Effector memory CD8-positive, alpha-beta T cell (primary cell): ENCODE results near the gene DRAM2.
A peak's percentile ranks its signal among the peaks of the same experiment; 100 is the strongest.

Experiments used
- ATAC-seq: fragments of 150-1000 bp; cut with Tn5 transposase; replicated peaks from 2 replicates; pipeline ENCODE4 v1.10.0; 2021; ENCODE audit warnings: mild to moderate bottlenecking, moderate library complexity
- DNase-seq, 3 experiments: peaks; one replicate each; pipeline ENCODE4 v3.0.0; 2021
- H3K27ac Mint-ChIP-seq, 2 donors: one replicate each; pipeline ENCODE4 v1.8.0; 2022; ENCODE audit warnings: mild to moderate bottlenecking in 2 of 2, mixed read lengths in 2 of 2, moderate library complexity in 2 of 2
- H3K27me3 Mint-ChIP-seq, 2 donors: one replicate each; pipeline ENCODE4 v1.8.0; 2022; ENCODE audit warnings: mixed read lengths in 2 of 2
- H3K36me3 Mint-ChIP-seq: one replicate; pipeline ENCODE4 v1.8.0; 2022; ENCODE audit warnings: mild to moderate bottlenecking, moderate library complexity, mixed read lengths; ENCODE audit not compliant: insufficient read depth
- H3K4me1 Mint-ChIP-seq, 2 donors: one replicate each; pipeline ENCODE4 v1.8.0; 2022; ENCODE audit warnings: low read depth in 2 of 2, mixed read lengths in 2 of 2
- H3K4me3 Mint-ChIP-seq, 2 donors: one replicate each; pipeline ENCODE4 v1.8.0; 2022; ENCODE audit warnings: mild to moderate bottlenecking in 2 of 2, mixed read lengths in 2 of 2, moderate library complexity in 2 of 2
- H3K9me3 Mint-ChIP-seq, 2 donors: one replicate each; pipeline ENCODE4 v1.8.0; 2022; ENCODE audit warnings: mixed read lengths in 2 of 2
- total RNA-seq, 9 experiments: gene quantifications; one replicate each; lab custom pipeline; 2026; lab: John Stamatoyannopoulos, UW

Gene DRAM2
- total RNA-seq, result 20.0 to 47.2 (median 24.2) reads per million in 9 experiments

DNA sequence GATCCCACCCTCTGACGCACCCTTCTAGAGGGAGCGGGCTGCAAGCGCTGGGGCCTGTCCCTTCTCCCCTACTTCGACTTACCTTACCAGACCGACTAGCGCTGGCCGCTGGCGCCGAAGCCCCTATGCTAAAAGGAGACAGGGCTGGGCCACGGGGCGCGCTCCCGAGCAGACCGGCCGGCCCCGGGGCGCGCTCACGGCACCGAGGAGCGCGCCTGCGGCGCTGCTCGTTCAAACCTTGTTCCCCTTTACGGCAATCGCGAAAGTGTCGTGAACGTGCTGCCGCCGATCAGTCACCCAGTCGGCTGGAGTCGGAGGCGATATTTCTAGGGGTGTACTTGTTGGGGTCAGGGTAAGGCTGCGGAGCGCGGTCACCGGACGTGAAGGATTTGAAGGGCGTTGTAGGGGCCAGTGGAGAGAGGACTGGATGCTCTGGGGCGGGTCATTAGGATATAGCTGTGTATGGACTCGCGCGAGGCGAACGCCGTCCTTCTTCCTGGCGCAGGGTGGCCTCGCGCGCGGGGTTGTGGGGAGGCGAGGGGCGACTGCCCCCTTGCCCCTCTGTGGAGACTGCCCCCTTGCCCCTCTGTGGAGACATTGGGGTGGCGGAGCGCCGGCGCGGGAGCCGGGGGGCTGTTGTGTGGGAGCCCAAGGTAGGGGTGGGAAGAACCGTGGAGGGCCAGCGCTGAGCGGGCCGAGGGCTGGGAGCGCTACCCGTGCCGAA lies at the start of gene DRAM2, which contains the start of gene CEPT1:
TSS of gene DRAM2 (minus strand) at position 138 of the 724 bp plus-strand sequence. CDS start 8,539 bp downstream, outside the sequence.
TSS of gene CEPT1 (plus strand) at position 268 of the 724 bp plus-strand sequence. CDS start 7,492 bp downstream, outside the sequence.
- peak within 1 kb of the TSS; percentile 90 to 94 for H3K4me3 Mint-ChIP-seq
- peak within 1 kb of the TSS; percentile 94 to 96 for H3K27ac Mint-ChIP-seq
- peaks cover 27 to 46% of the 10 kb centered on the region in 2 donors for H3K4me1 Mint-ChIP-seq
- H3K9me3 Mint-ChIP-seq, result no peaks in the 10 kb centered on the region
- DNase-seq (peak; percentile 93 to 95 (median 93)), ATAC-seq (peak; percentile 81)
- H3K27me3 Mint-ChIP-seq, result no peaks in the 10 kb centered on the region
- H3K36me3 Mint-ChIP-seq, result peaks cover 26% of the 10 kb centered on the region

DNA sequence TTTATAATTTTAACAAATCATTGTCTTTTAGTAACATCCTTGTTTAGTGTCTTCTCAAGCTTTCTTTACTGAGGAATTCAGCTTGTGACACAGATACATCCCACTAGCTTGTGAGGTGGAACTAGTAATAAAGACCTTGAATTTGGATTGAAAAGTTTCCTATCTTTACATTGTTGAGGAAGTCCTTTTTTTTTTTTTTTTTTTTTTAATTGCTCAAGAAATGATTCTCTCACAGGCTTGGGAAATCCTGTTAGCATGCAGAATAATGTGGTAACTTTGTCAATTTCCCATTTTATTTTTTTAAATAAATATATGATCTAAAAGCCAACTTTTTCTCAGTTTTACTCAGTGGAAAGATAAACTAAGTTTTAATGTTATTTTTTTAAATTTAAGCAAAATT lies 44.8 kb upstream of the DRAM2 start:
- no peak for ATAC-seq
- no peak for DNase-seq
- no peak overlapping the region for H3K4me3 Mint-ChIP-seq
- no peaks in the 10 kb centered on the region for H3K9me3 Mint-ChIP-seq
- no peaks in the 10 kb centered on the region for H3K27me3 Mint-ChIP-seq
- H3K36me3 Mint-ChIP-seq, result peaks cover 53% of the 10 kb centered on the region
- H3K4me1 Mint-ChIP-seq, result peaks cover 39 to 71% of the 10 kb centered on the region in 2 donors
- peak overlapping the region; percentile 51 to 94 for H3K27ac Mint-ChIP-seq

DNA sequence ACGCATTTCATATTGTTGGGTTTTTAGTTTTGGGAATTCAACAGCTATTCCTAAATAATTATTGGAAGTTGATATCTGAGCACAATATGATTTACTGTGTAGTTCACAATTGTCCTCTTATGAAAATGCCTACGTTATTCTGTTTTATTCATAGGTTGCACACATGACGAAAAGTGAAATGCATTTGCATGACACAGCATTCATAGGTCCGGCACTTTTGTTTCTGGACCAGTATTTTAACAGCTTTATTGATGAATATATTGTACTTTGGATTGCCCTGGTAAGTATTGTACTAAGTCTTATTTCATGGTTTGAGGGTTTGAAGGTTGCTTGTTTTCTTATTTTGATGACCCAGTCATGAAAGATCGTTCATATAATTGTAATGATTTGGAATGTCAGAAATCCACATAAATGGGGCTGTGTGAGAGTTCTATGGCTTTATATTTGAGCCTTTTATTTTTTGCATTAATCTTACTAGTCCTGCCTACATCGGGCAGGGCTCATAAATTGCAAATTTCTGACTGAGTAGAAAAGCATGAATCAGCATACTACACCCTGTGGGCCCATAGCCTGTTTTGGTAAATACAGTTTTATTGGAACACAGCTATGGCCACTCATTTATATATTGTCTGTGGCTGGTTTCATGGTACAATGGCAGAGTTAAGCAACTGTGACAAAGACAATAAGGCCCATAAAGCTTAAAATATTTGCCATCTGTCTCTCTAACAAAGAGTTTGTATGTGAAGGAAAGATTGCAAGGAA lies 43.6 kb upstream of the DRAM2 start:
- DNase-seq (no peak), ATAC-seq (no peak)
- Mint-ChIP-seq H3K4me1 (peaks cover 27 to 65% of the 10 kb centered on the region in 2 donors), H3K27me3 (no peaks in the 10 kb centered on the region), H3K27ac (peak overlapping the region; percentile 65 to 91), H3K36me3 (peaks cover 41% of the 10 kb centered on the region), H3K9me3 (no peaks in the 10 kb centered on the region), H3K4me3 (no peak overlapping the region)

DNA sequence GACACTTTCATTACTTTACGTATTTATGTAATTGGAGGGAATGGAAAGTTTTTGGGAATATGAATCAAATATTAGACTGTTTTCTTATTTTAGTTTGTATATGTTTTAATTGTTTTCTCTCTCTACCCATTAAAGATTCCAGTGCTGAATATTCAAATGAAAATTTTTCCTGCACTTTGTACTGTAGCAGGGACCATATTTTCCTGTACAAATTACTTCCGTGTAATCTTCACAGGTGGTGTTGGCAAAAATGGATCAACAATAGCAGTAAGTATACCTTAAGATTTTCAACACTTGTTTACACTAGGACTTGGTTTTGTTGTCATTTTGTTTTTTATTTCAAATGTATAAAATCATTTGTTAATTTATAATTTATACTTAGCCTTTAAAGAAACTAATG lies 42.2 kb upstream of the DRAM2 start:
- no peaks in the 10 kb centered on the region for H3K9me3 Mint-ChIP-seq
- peak overlapping the region; percentile 65 to 91 for H3K27ac Mint-ChIP-seq
- peaks cover 37% of the 10 kb centered on the region for H3K36me3 Mint-ChIP-seq
- ATAC-seq (no peak), DNase-seq (no peak)
- H3K27me3 Mint-ChIP-seq, result no peaks in the 10 kb centered on the region
- no peak overlapping the region for H3K4me3 Mint-ChIP-seq
- peaks cover 20 to 54% of the 10 kb centered on the region in 2 donors for H3K4me1 Mint-ChIP-seq

DNA sequence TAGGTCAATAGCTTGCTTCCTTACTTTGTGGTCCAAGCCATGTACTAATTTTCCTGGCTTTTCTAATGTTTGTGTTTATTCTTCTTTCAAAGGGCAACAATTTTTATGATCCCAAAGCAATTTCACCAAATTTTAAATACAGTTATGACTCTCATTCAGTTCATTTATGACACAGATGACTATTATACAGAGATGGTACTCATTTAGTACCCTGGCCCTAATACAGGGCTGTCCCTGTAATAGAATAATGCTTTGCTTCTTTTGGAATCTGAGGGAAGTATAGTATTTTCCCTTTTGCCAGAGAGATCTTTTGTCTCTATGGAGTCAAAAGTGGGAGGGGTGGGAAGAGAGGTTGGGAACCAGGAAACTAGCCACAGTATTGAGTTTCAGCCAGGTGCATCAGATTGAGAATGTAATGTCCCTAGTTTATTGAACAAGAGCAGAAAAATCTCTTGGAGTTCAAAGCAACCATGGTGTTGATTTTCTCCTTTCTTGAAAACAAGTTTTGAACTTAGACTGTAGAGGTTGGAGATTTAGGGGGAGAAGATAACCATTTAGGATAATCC lies 40.2 kb upstream of the DRAM2 start:
- no peak for ATAC-seq
- H3K9me3 Mint-ChIP-seq, result no peaks in the 10 kb centered on the region

DNA sequence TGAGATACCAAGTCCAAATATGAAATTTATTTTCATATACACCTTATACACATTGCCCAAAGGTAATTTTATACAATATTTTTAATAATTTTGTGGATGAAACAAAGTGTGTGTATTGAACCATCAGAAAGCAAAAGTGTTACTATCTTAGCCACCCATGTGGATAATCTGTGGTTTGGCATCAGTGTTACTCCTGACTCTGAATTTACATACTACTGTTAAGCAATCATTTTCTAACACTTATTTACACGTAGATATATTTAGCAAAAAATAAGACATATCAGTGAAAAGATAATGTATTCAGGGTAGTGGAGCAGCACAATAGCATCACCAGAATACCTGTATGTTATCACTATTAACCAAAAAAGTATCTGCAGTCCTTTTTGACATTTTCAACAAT lies 36.8 kb upstream of the DRAM2 start:
- H3K4me3 Mint-ChIP-seq, result no peak overlapping the region
- H3K27ac Mint-ChIP-seq, result no peak overlapping the region
- ATAC-seq (no peak), DNase-seq (no peak)
- H3K27me3 Mint-ChIP-seq, result no peaks in the 10 kb centered on the region
- no peaks in the 10 kb centered on the region for H3K9me3 Mint-ChIP-seq
- H3K36me3 Mint-ChIP-seq, result peaks cover 45% of the 10 kb centered on the region
- peaks cover 3 to 37% of the 10 kb centered on the region in 2 donors for H3K4me1 Mint-ChIP-seq

More for the DNA sequence above, 40.2 kb upstream of the DRAM2 start:
- H3K4me1 Mint-ChIP-seq, result peaks cover 14 to 39% of the 10 kb centered on the region in 2 donors
- no peaks in the 10 kb centered on the region for H3K27me3 Mint-ChIP-seq
- H3K27ac Mint-ChIP-seq, result peak overlapping the region; percentile 81 to 91
- H3K4me3 Mint-ChIP-seq, result no peak overlapping the region
- peaks cover 29% of the 10 kb centered on the region for H3K36me3 Mint-ChIP-seq
- DNase-seq, result no peak

DNA sequence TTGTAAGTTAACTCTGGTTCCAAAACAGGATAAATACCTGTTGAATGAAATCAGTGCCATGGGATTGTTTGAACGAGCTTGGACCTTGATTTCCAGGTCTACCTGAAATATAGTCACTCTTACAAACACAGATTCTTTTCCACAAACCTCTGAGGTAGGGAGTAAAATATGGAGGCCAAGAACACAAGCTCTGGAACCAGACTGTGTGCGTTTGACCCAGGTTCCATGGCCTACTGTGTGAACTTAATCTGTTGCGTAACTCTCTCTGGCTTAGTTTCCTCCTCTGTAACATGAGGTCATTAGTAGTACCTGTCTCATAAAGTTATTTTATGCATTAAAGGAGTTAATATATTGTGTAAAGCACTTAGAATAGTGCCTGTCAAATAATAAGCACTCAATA lies 35.5 kb upstream of the DRAM2 start:
- no peak overlapping the region for H3K4me3 Mint-ChIP-seq
- H3K27me3 Mint-ChIP-seq, result no peaks in the 10 kb centered on the region
- H3K9me3 Mint-ChIP-seq, result no peaks in the 10 kb centered on the region
- H3K4me1 Mint-ChIP-seq, result peaks cover 3 to 29% of the 10 kb centered on the region in 2 donors
- DNase-seq (no peak), ATAC-seq (no peak)
- peaks cover 45% of the 10 kb centered on the region for H3K36me3 Mint-ChIP-seq
- H3K27ac Mint-ChIP-seq, result peak overlapping the region in 1 of 2 donors; percentile 8

DNA sequence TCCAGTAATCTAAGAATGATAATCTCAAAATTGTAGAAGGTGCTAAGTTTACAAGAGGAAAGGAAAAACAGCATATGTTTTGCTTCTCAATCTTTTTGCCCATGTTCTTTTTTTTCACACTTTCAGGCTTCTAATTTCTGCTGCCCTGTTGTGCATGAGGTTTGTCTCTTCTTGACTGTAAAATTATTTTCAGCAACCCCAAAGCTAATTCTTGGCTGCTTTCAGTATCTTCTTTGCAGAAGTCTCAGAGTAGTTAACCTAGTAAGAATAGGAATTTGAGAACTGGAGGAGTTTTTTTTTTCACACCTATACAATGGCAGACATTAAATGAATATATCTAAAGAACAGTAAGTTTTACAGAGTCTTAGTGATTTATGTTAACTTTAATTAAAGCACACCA lies 34.2 kb upstream of the DRAM2 start:
- Mint-ChIP-seq H3K36me3 (peaks cover 51% of the 10 kb centered on the region), H3K9me3 (no peaks in the 10 kb centered on the region), H3K4me1 (peaks cover 0 to 17% of the 10 kb centered on the region in 2 donors), H3K27ac (no peak overlapping the region), H3K27me3 (no peaks in the 10 kb centered on the region), H3K4me3 (no peak overlapping the region)
- no peak for ATAC-seq
- DNase-seq, result no peak

DNA sequence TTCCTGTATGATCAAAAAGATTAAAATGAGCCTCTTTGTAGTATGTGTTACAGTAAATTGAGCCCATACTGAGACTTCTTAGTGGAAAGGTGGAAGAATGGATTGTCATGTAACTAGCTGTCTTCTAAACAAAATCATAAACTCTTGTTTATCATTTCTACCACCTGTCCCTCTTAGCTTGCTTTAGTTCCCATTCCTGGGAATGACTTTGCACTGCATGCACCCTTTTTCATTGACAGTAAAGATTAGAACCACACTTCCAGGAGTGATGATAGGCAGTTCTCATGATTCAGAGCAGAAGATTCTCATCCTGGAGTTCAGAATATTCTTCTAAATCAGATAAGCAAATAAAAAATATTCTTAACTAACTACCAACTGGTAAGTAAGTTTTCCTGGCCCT lies 32.6 kb upstream of the DRAM2 start:
- H3K27me3 Mint-ChIP-seq, result no peaks in the 10 kb centered on the region
- peak overlapping the region in 1 of 2 donors; percentile 46 for H3K27ac Mint-ChIP-seq
- H3K4me3 Mint-ChIP-seq, result no peak overlapping the region
- H3K9me3 Mint-ChIP-seq, result no peaks in the 10 kb centered on the region
- ATAC-seq, result no peak
- peaks cover 0 to 17% of the 10 kb centered on the region in 2 donors for H3K4me1 Mint-ChIP-seq
- no peak for DNase-seq
- H3K36me3 Mint-ChIP-seq, result peaks cover 57% of the 10 kb centered on the region

DNA sequence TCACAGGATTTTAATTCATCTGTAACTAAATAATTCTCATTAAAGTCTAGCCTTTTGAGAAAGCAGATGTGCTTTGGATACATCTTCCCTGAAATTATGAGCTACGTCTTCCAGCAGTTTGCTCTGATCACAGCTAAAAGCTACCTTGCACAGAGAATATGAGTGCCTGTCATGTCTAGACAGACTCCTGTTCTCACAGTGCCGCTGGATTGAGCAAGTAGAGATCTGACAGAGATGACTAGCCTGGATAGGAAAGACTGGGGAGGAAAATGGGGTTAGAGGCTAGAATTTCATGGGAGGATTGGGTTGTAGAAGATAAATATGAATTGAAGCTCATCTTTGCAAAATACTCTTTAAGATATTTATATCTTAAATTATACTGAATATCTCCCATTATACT lies 24.3 kb upstream of the DRAM2 start:
- Mint-ChIP-seq H3K27me3 (no peaks in the 10 kb centered on the region), H3K9me3 (no peaks in the 10 kb centered on the region), H3K36me3 (peaks cover 52% of the 10 kb centered on the region), H3K4me1 (peaks cover 2 to 22% of the 10 kb centered on the region in 2 donors), H3K4me3 (no peak overlapping the region), H3K27ac (peak overlapping the region in 1 of 2 donors; percentile 1)
- DNase-seq (no peak), ATAC-seq (no peak)

DNA sequence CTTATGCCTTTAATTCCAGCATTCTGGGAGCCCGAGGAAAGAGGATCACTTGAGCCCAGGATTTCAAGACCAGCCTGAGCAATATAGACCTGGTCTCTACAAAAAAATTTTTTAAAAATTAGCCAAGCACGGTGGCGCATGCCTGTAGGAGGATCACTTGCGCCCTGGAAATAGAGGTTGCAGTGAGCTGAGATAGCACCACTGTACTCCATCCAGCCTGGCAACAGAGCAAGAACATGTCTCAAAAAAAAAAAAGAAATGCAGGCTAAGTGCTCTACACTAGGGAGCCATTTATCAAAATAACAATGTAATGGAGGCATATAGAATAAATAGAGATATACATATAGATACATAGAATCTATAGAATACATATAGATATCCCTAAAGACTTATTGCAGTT lies 23.5 kb upstream of the DRAM2 start:
- peaks cover 2 to 22% of the 10 kb centered on the region in 2 donors for H3K4me1 Mint-ChIP-seq
- no peaks in the 10 kb centered on the region for H3K9me3 Mint-ChIP-seq
- no peak for ATAC-seq
- H3K27me3 Mint-ChIP-seq, result no peaks in the 10 kb centered on the region
- peaks cover 50% of the 10 kb centered on the region for H3K36me3 Mint-ChIP-seq
- no peak overlapping the region for H3K27ac Mint-ChIP-seq
- H3K4me3 Mint-ChIP-seq, result no peak overlapping the region
- no peak for DNase-seq

DNA sequence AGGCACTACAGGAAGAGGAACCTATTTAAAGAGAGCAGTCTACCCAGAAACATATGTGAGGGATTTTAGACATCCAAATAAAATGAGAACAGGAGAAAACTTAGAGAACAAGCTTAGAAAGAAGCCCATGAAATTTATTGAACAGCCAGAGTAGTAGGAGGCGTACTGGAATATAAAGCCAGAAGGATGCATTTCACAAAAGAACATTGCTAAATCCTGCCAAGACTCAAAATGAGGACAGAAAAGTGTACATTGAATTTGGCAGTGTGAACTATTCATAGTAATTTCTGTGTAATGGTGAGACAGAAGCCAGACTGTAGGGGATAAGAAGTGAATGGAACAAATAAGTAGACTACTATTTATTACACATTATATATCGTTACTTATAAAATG lies 22.6 kb upstream of the DRAM2 start:
- peak overlapping the region in 1 of 2 donors; percentile 7 for H3K27ac Mint-ChIP-seq
- ATAC-seq (no peak), DNase-seq (no peak)
- no peaks in the 10 kb centered on the region for H3K27me3 Mint-ChIP-seq
- no peak overlapping the region for H3K4me3 Mint-ChIP-seq
- no peaks in the 10 kb centered on the region for H3K9me3 Mint-ChIP-seq
- H3K36me3 Mint-ChIP-seq, result peaks cover 42% of the 10 kb centered on the region
- H3K4me1 Mint-ChIP-seq, result peaks cover 2 to 22% of the 10 kb centered on the region in 2 donors

DNA sequence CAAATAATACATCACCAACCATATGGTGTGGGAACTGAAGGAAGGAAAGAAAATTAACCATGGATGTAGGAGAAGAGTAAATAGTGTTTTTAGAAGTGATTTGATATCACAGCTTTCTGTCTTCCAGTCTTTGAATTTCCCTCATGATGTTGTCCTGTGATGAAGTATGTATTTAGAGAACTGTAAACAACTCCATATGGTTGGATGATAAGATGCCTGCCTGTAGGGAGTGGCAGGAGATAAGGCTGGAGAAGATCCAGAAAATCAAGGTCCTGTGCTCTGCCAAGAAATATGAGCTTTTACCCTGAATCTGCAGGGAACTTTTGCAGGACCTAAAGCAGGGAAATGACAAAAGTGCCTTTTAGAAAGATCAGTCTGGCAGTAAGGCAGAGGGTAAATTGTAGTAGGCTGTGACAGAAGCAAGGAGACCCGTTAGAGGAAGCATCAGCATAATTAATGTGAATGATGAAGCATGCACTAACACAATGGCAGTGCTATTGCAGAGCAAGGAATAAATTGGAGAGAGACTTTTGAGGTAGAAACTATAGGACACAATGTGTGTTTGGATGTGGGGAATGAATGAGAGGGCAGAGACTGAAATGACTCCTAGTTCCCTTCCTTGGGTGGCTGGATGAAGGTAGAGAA lies 22.1 kb upstream of the DRAM2 start:
- Mint-ChIP-seq H3K36me3 (peaks cover 42% of the 10 kb centered on the region), H3K4me3 (no peak overlapping the region), H3K27ac (peak overlapping the region in 1 of 2 donors; percentile 7)

More for the DNA sequence above, 22.1 kb upstream of the DRAM2 start:
- DNase-seq (no peak), ATAC-seq (no peak)
- Mint-ChIP-seq H3K9me3 (no peaks in the 10 kb centered on the region), H3K4me1 (peaks cover 2 to 22% of the 10 kb centered on the region in 2 donors), H3K27me3 (no peaks in the 10 kb centered on the region)
